Fibroblast of pulmonary artery (primary cell): ENCODE data around the gene ARSG.

ENCODE experiments used
- DNase-seq: peaks from one replicate; pipeline ENCODE4 v3.0.0-alpha.2; 2010; ENCODE audit warnings: low read depth
- H3K4me3 ChIP-seq: replicated peaks from 2 replicates; pipeline ENCODE4 v1.5.1; 2011; ENCODE audit warnings: low read depth, mild to moderate bottlenecking, control low read depth, low read length, moderate library complexity
- TF ChIP-seq, protein P1 (sequence below): IDR thresholded peaks from 2 replicates; pipeline ENCODE4 v1.5.1; 2011; ENCODE audit warnings: mild to moderate bottlenecking, control low read depth, low read length, inconsistent platforms; ENCODE audit errors: missing control alignments

Gene ARSG

DNA sequence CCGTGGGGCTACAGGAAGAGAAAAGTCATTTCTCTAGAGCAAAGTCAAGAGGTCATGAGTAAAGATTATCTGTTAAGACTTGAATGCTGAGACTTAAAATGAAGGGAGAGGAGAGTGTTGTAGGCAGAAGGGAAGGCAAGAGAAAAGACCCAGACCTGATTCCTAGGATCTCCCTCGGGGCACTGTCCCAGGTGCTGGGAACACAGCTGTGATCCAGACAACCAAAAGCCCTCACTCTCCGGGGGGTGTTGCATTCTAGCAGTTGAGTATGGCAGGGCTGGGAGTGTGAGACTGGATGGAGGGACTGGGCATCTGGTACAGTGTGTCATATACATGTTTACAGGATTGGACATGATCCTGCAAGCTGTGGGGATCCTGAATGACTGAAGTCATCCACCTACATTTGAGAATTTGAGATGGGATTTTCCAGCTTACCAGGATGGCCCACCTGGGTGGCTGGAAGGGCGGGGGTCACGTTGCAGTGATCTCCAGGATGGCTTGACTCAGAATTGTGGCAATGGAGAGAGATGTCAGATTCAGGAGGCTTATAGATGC lies 29.1 kb downstream of the ARSG start:
- TF ChIP-seq, protein P1, sequence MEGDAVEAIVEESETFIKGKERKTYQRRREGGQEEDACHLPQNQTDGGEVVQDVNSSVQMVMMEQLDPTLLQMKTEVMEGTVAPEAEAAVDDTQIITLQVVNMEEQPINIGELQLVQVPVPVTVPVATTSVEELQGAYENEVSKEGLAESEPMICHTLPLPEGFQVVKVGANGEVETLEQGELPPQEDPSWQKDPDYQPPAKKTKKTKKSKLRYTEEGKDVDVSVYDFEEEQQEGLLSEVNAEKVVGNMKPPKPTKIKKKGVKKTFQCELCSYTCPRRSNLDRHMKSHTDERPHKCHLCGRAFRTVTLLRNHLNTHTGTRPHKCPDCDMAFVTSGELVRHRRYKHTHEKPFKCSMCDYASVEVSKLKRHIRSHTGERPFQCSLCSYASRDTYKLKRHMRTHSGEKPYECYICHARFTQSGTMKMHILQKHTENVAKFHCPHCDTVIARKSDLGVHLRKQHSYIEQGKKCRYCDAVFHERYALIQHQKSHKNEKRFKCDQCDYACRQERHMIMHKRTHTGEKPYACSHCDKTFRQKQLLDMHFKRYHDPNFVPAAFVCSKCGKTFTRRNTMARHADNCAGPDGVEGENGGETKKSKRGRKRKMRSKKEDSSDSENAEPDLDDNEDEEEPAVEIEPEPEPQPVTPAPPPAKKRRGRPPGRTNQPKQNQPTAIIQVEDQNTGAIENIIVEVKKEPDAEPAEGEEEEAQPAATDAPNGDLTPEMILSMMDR = no peak
- no peak overlapping the region for H3K4me3 ChIP-seq
- no peak for DNase-seq

DNA sequence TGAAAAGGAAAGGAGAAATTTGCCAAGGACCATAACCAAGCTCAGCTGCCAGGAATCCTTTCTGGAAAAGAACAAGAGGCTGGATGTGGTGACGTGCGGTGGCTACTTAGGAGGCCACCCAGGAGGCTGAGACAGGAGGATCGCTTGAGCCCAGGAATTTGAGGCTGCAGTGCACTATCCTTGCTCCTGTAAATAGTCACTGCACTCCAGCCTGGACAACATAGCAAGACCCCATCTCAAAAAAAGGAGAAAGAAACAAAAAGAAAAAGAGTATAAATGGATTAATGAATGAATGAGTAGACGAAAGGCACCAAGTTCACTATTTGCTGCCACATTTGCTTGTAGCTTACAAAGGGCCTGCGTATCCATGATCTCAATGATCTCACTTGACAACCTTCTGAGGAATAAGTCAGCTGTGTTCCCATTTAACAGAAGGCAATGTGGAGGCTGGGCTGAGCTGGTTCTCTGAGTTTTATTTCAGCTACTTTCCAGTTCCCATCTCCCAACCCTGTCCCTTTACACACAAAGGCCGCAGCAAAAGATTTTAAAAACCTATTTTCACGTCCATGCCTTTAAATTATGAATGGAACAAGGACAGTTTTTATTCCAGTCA lies 29.8 kb downstream of the ARSG start:
- H3K4me3 ChIP-seq = no peak overlapping the region
- DNase-seq = no peak
- TF ChIP-seq, protein P1 = no peak

DNA sequence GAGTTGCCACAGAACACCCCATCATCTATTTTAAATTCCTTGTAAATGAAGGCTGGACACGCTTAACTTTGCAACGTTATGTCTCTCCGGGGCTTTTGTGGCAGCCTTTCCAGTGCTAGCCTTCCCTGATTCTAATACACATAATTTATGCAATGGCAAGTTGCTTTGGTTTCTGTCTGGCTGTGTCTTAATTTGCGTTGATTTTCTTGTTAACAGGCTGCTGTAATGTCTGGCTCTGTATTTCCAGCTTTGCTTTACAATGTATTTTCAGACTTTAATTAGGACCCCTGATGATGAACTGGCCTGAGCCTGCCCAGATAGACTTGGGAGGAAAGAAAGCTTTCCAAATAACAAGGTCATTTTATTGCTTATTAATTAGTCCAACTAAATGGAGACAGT lies 30.3 kb downstream of the ARSG start:
- TF ChIP-seq, protein P1 = no peak

DNA sequence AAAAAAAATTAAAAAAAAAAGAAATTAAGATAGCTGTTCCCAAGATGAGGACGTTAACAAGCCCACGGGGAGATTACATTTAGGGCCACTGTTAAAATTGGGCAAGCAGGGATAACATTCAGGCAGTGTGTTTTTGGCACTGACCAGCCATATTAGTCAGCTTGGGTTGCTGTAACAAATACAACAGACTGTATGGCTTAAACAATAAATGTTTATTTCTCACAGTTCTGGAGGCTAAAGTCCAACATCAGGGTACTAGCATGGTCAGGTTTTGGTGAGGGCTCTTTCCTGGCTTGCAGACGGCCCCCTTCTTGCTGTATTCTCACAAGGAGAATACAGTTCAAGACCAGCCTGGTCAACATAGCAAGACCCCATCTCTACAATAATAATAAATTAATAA lies 31.3 kb downstream of the ARSG start:
- H3K4me3 ChIP-seq = no peak overlapping the region
- no peak for DNase-seq
- TF ChIP-seq, protein P1 = no peak

More for the DNA sequence above, 30.3 kb downstream of the ARSG start:
- DNase-seq = no peak
- no peak overlapping the region for H3K4me3 ChIP-seq

DNA sequence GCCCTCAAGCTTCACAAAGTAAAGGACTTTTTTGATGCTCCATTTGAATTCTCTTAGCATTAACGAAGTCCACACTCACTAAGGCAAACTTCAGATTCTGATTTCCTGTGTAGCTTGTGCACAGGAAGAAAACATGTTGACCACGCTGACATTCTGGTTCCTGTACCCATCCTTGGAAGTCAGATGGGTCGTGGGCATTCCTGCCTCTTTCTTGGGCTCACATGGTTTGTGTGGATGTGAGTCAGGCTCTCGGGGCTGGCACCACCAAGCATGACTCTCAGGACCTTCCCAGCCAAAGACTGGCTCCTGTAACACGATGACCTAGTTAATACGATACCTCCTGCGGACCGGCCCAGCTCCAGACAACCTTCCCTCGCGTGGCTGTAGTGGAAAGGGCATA lies 32.8 kb downstream of the ARSG start:
- H3K4me3 ChIP-seq = no peak overlapping the region
- DNase-seq = no peak
- TF ChIP-seq, protein P1 = no peak

DNA sequence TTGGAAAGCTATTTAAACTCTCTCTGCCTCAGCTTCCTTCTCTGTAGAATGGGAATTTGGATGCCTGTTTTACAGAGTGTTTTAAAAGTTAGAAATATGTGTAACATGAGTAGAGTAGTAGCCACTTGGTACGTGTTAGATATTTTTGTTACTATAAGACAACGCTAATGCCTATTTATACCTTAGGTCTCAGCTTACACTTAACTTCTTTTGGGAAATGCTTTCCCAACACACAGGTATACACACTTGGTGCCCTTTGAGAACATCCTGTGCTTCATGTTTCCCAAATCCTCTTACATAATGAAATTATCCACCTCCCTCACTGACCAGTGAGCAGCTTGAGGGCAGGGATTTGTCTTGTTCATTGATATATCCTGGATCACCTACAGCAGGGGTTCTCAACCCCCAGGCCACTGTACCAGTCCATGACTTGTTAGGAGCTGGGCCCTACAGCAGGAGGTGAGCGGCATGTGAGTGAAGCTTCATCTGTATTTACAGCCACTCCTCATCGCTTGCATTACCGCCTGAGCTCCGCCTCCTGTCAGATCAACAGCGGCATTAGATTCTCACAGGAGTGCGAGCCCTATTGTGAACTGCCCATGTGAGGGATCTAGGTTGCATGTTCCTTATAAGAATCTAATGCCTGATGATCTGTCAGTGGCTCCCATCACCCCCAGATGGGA lies 33.5 kb downstream of the ARSG start:
- no peak overlapping the region for H3K4me3 ChIP-seq

More for the DNA sequence above, 33.5 kb downstream of the ARSG start:
- TF ChIP-seq, protein P1 = no peak
- DNase-seq = no peak
